DND-41 (cell line): ENCODE measurements around the gene KCNH2.
A peak's percentile ranks its signal among the peaks of the same experiment; 100 is the strongest.

Experiments used
- ATAC-seq: fragments of 200-7000 bp; cut with Tn5 transposase; 3 replicates; pipeline ENCODE4 v1.9.1; 2021; ENCODE audit warnings: low read depth; ENCODE audit not compliant: insufficient read depth
- DNase-seq: peaks from one replicate; pipeline ENCODE4 v3.0.0-alpha.2; 2020
- H2AFZ ChIP-seq: 2 replicates; pipeline ENCODE4 v1.6.0; 2012; ENCODE audit warnings: low read depth, low read length
- H3K27ac ChIP-seq: 2 replicates; pipeline ENCODE4 v1.5.1; 2012; ENCODE audit warnings: low read length, inconsistent platforms
- H3K27me3 ChIP-seq: fragments of 200-600 bp; sonication (generic); 2 replicates; pipeline ENCODE4 v1.6.0; 2012; ENCODE audit warnings: low read length, mild to moderate bottlenecking, inconsistent platforms; ENCODE audit not compliant: insufficient read depth, poor library complexity
- H3K36me3 ChIP-seq: 2 replicates; pipeline ENCODE4 v1.5.1; 2012; ENCODE audit warnings: low read length, inconsistent platforms; ENCODE audit not compliant: insufficient read depth
- H3K4me1 ChIP-seq: 2 replicates; pipeline ENCODE4 v1.5.1; 2012; ENCODE audit warnings: mild to moderate bottlenecking, low read length; ENCODE audit not compliant: insufficient read depth
- H3K4me2 ChIP-seq: 2 replicates; pipeline ENCODE4 v1.6.0; 2012; ENCODE audit warnings: mild to moderate bottlenecking, moderate library complexity, low read length, inconsistent platforms; ENCODE audit not compliant: insufficient read depth
- H3K4me3 ChIP-seq, 2 experiments: fragments of 200-600 bp in 1 of 2; shearing (Covaris generic) in 1 of 2; 2 replicates each; pipeline ENCODE4 v1.5.1; 2012 to 2016; ENCODE audit warnings: inconsistent platforms in 2 of 2, low read length in 2 of 2, mild to moderate bottlenecking in 2 of 2, low read depth in 1 of 2, moderate library complexity in 1 of 2
- H3K79me2 ChIP-seq: 2 replicates; pipeline ENCODE4 v1.6.0; 2012; ENCODE audit warnings: low read length, inconsistent platforms; ENCODE audit not compliant: insufficient read depth
- H3K9ac ChIP-seq: 2 replicates; pipeline ENCODE4 v1.6.0; 2012; ENCODE audit warnings: low read depth, mild to moderate bottlenecking, inconsistent platforms, low read length, moderate library complexity
- H3K9me3 ChIP-seq: 2 replicates; pipeline ENCODE4 v1.5.1; 2012; ENCODE audit warnings: low read length, moderate library complexity, mild to moderate bottlenecking, inconsistent platforms; ENCODE audit not compliant: insufficient read depth, severe bottlenecking
- H4K20me1 ChIP-seq: 2 replicates; pipeline ENCODE4 v1.6.0; 2012; ENCODE audit warnings: low read length; ENCODE audit not compliant: insufficient read depth
- EZH2 ChIP-seq: IDR thresholded peaks from 3 replicates; pipeline ENCODE4 v1.6.1; 2012; ENCODE audit warnings: borderline replicate concordance, low read depth, mild to moderate bottlenecking, moderate library complexity, low read length, inconsistent platforms; ENCODE audit not compliant: severe bottlenecking
- TF ChIP-seq, protein P1 (sequence below): IDR thresholded peaks from 2 replicates; pipeline ENCODE4 v1.5.1; 2012; ENCODE audit warnings: borderline replicate concordance, low read length, moderate library complexity, mild to moderate bottlenecking; ENCODE audit not compliant: poor library complexity, severe bottlenecking; ENCODE audit errors: extremely low read depth

The KCNH2 gene

DNA sequence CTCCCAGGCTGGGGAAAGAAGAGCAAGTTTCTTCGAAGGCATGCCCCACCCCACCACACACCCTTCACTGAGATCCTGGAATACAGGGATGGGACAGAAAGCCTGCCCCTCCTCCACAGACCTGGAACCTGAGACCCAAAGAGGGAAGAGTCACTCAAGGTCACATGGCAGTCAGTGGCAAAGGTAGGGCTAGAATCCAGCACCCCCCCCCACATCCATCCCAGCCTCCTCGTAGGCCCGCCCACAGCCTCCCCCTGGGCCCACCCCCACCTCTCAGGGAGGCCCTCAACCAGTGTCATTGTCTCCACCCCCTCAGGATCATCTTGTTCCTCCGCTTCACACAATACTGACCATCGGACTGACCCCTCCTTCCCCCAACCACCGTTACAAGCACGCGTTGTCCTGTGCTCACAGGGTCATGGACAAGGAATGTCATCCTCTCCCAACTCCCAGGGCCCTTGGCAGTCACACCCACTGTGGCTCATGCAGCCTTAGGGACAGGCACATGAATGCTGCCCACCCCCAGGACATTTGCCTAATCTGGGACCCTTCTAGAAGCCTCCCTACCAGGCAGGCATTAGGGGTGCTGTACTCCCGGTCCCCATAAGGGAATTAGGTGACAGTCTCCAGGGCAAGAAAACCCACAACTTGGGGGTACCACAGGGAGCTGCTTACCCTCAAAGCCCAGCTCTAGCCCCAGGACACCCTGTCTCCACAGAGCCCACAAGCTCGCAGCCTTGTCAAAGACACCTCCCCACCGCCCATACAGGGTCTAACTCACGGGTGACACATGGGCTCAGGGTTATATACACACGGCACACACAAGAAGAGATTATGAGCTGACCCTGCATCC, 1.4 kb downstream of the KCNH2 start:
- Histone ChIP-seq H3K4me1 (peaks cover 50% of the 10 kb centered on the region), H4K20me1 (peaks cover 48% of the 10 kb centered on the region), H3K9ac (no peak overlapping the region), H3K4me2 (peak overlapping the region; percentile 100), H3K79me2 (no peaks in the 10 kb centered on the region), H3K27me3 (peaks cover 39% of the 10 kb centered on the region), H3K36me3 (no peaks in the 10 kb centered on the region), H3K4me3 (no peak overlapping the region; a peak in 1 of 4 replicates), H2AFZ (no peak overlapping the region), H3K9me3 (no peaks in the 10 kb centered on the region), H3K27ac (no peak overlapping the region)
- TF ChIP-seq EZH2, result no peak
- TF ChIP-seq, protein P1, sequence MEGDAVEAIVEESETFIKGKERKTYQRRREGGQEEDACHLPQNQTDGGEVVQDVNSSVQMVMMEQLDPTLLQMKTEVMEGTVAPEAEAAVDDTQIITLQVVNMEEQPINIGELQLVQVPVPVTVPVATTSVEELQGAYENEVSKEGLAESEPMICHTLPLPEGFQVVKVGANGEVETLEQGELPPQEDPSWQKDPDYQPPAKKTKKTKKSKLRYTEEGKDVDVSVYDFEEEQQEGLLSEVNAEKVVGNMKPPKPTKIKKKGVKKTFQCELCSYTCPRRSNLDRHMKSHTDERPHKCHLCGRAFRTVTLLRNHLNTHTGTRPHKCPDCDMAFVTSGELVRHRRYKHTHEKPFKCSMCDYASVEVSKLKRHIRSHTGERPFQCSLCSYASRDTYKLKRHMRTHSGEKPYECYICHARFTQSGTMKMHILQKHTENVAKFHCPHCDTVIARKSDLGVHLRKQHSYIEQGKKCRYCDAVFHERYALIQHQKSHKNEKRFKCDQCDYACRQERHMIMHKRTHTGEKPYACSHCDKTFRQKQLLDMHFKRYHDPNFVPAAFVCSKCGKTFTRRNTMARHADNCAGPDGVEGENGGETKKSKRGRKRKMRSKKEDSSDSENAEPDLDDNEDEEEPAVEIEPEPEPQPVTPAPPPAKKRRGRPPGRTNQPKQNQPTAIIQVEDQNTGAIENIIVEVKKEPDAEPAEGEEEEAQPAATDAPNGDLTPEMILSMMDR, result no peak
- ATAC-seq, result no peak
- no peak for DNase-seq

DNA sequence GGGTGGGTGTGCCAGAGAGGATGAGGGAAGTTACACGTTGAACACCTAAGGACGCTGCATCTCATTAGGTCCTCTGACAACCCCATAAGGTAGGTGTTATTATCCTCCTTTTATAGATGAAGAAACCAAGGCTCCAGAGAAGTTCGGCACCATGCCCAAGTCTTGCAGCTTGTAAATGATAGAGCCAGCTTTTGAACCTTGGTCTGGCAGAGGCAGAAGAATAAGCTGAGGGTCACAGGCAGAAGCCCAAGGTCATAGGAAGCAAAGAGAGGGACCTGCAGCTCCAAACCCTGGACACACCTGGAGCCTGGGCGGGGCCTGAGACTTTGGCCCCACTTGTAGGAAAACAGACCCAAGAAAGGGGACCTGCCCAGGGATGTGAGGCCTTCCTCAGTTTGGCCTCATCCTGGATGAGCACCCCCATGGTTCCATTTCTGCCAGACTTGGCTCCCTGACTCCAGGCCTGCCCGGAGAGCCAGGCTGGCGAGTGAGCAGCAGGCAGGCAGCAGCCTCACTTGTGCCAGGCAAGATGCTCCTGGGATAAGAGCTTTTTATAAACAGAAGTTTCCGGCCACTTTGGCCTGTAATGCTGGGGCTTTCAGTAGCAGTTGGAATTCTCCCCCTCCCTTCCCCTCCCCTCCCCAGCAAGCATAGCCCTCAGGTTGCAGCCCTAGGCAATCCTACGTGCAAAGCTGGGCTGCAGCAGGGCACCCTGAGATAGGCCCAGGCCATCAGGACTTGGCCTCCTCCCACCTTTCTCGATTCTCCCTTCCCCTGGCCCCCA, 2.4 kb downstream of the KCNH2 start:
- Histone ChIP-seq H3K9ac (peak overlapping the region; percentile 66), H3K27me3 (peaks cover 32% of the 10 kb centered on the region)

DNA sequence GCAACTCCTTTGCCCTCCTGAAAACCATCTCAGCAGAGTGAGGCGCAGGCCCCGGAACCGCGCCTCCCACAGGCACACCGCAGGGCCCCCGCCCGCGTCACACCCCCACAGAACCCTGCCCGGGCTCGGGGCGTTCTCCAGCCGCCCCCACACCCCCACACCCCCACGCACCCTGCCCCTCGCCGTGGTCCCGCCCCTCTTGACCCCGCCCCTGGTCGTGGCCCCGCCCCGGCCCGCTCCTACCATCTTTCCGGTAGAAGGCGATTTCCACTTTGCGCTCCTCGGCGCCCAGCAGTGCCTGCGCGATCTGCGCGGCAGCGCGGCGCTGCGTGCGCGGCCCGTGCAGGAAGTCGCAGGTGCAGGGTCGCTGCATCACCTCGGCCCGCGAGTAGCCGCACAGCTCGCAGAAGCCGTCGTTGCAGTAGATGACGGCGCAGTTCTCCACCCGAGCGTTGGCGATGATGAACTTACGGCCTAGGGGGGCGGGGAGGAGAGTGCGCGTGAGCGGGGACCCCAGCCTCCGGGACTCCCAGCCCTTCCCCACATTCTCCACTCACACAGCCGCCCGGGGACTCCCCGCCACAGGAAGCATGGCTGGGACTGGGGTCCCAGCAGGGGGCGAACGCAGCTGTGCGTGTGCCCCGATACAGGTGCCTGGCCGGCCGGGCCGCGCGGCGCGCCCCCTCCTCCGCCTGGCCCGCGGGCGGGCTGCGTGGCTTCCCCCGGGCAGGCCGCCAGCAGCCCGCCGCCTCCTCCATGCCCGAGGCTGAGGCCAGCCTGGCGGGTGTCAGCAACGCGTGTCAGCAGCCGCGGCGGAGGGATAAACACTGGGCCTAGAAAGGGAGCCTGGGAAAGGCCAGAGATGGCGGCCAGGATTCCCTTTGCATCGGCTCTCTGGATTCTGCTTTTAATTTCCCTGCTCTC, 3.4 kb downstream of the KCNH2 start:
- Histone ChIP-seq H3K4me3 (peak overlapping the region; percentile 40 to 82; a peak in 3 of 4 replicates), H3K9ac (peak overlapping the region; percentile 66), H3K4me1 (peaks cover 50% of the 10 kb centered on the region), H4K20me1 (peaks cover 40% of the 10 kb centered on the region), H3K9me3 (no peaks in the 10 kb centered on the region), H3K27me3 (peaks cover 24% of the 10 kb centered on the region), H3K27ac (peak overlapping the region; percentile 65), H3K79me2 (no peaks in the 10 kb centered on the region), H3K4me2 (peak overlapping the region; percentile 100), H3K36me3 (no peaks in the 10 kb centered on the region), H2AFZ (peak overlapping the region; percentile 91)
- TF ChIP-seq, protein P1, result peak; percentile 67
- TF ChIP-seq EZH2, result no peak
- peak; percentile 67 for ATAC-seq
- DNase-seq, result peak; percentile 84

More for the DNA sequence above, 2.4 kb downstream of the KCNH2 start:
- no peaks in the 10 kb centered on the region for H3K36me3 ChIP-seq
- peak overlapping the region; percentile 100 for H3K4me2 ChIP-seq
- peaks cover 50% of the 10 kb centered on the region for H3K4me1 ChIP-seq
- H2AFZ ChIP-seq, result peak overlapping the region; percentile 91
- H3K4me3 ChIP-seq, result peak overlapping the region; percentile 40 to 82; a peak in 3 of 4 replicates
- no peak for DNase-seq
- TF ChIP-seq EZH2, result no peak
- TF ChIP-seq, protein P1, result no peak
- ATAC-seq, result no peak
- H3K27ac ChIP-seq, result peak overlapping the region; percentile 65; the same call in 1 of the 2 replicates
- H3K9me3 ChIP-seq, result no peaks in the 10 kb centered on the region
- peaks cover 48% of the 10 kb centered on the region for H4K20me1 ChIP-seq
- no peaks in the 10 kb centered on the region for H3K79me2 ChIP-seq
